GM13976 (cell line): ENCODE results near the gene PTCD3.
A peak's percentile ranks its signal among the peaks of the same experiment; 100 is the strongest.

Experiments used
- DNase-seq: peaks from one replicate; pipeline ENCODE4 v3.0.0; 2012; ENCODE audit warnings: low spot score
- in situ Hi-C: fragments of 300-500 bp; cut with MboI; formaldehyde crosslinking; loops from one replicate; pipeline ENCODE4 v1.12.0; 2022; ENCODE audit warnings: low sequenced_read_pairs, mixed read lengths, inconsistent platforms; ENCODE audit not compliant: unreplicated experiment
- TF ChIP-seq, protein P1 (sequence below): IDR thresholded peaks from 2 replicates; pipeline ENCODE4 v1.5.1; 2012; ENCODE audit warnings: borderline replicate concordance, mild to moderate bottlenecking; ENCODE audit not compliant: insufficient read depth; ENCODE audit errors: extremely low read depth, missing control alignments, control extremely low read depth

The PTCD3 gene

DNA sequence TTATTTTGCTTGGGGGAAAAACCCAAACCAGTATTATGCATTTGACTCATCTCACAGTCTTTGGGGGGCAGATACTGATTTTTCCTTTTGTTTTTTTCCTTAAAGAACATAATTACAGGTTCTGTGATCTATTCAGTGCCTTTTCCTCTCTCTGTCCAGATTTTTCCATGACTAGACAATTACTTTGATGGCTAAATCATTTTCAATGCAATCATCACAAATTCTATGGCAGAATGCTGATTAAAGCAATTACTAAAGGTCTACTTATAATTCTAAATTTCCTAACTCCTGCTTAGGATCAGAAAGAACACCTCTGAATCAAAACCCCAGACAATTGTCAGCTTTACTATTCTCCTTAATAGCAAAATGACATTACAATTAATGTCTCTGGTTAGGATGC is 39.1 kb upstream of the PTCD3 start:
- DNase-seq, result no peak
- in situ Hi-C loops, result no loop called here
- TF ChIP-seq, protein P1, sequence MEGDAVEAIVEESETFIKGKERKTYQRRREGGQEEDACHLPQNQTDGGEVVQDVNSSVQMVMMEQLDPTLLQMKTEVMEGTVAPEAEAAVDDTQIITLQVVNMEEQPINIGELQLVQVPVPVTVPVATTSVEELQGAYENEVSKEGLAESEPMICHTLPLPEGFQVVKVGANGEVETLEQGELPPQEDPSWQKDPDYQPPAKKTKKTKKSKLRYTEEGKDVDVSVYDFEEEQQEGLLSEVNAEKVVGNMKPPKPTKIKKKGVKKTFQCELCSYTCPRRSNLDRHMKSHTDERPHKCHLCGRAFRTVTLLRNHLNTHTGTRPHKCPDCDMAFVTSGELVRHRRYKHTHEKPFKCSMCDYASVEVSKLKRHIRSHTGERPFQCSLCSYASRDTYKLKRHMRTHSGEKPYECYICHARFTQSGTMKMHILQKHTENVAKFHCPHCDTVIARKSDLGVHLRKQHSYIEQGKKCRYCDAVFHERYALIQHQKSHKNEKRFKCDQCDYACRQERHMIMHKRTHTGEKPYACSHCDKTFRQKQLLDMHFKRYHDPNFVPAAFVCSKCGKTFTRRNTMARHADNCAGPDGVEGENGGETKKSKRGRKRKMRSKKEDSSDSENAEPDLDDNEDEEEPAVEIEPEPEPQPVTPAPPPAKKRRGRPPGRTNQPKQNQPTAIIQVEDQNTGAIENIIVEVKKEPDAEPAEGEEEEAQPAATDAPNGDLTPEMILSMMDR, result no peak

DNA sequence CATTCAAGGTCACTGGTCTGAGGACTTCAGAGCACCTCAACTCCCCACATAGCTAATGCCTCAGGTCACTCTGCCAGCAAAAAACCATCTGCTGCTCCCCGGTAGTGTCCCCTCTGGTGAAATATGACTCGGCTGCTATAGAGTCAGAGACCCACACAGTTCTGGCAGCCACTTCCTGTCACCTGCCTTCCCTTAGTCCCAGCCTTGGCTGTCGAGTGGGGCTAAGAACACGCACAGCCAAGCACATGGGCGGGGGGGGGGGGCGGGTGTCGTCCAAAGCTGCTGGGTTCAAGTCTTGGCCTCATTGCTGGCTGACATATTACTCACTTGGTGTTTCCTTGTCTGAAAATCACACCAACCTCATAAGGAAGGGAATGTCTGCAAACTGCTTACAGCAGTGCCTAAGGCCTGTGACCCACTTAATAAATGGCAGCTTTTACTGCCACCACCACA is 37.9 kb upstream of the PTCD3 start:
- in situ Hi-C loops, result no loop called here
- DNase-seq, result peak; percentile 61
- TF ChIP-seq, protein P1, result no peak

DNA sequence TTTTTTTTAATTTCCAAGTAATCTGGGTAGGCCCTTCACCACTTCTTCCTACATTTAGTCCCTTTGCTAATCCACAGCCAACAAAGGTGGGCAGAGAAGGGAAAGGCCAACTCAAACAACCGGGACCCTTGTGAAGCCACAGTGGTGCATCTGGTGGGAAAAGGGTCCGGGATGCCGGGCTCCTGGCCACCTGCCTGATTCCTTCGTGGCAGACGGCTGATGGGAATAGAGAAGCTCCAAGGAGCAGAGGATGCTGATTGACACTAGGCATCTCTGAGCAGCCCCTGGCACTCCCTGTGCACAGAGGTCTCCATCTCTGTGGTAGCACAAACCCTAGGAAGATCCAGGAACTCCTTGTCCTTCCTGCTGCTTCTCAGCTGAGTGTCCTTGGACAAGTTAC is 37.4 kb upstream of the PTCD3 start:
- TF ChIP-seq, protein P1, result no peak
- in situ Hi-C loops, result no loop called here
- no peak for DNase-seq

DNA sequence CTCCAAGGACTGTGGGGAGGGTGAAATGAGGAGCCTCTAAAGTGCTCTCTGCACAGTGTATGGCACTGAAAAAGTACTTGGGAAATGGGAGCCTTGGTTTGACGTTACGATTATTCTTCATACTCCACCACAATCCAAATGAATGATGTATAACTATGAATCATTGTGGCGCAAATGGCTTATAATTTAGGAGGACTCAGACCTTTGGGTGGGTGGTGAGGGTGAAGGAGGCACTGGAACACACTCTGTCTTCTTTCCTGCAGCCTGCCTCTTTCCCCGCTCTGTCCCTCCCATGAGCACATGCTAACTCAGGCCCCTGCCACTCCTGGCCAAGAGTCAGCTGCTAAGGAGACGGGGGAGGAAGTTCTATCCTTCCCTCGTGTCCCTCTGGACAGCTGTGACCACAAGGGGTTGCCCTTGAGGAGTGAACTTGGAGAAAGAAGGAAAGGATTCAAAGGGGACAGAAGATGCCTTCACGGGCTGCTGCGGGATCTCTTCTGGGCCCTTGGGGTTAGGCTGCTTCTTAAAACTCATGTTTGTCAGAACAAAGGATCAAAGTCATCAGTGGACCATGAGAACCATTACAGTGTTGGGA is 36.8 kb upstream of the PTCD3 start:
- TF ChIP-seq, protein P1, result no peak
- in situ Hi-C loops, result no loop called here
- DNase-seq, result no peak

DNA sequence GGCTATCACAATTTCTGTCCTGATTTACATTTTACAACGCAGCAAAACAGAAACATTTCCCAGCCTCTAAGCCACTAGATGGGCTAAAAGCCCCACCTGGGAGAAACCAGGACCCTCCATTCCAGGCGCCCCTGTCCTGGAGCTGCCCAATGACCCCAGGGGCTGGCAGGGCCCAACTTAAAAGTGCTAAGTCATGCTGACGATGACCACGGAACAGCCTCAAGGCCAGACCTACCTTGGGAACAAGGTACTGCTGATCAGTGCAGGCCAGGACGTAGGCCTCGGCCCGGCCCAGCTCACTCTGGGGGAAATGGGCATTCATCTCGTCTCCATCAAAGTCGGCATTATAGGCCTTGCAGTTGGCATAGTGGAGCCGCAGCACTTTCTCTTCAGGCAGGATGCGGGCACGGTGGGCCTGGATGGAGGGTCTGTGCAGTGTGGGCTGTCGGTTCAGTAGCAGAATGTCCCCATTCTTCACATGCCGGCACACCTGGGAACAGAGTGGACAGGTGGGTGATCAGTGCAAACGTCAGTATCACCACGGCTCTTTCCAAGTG is 36.2 kb upstream of the PTCD3 start:
- DNase-seq, result no peak
- in situ Hi-C loops, result no loop called here
- TF ChIP-seq, protein P1, result no peak

DNA sequence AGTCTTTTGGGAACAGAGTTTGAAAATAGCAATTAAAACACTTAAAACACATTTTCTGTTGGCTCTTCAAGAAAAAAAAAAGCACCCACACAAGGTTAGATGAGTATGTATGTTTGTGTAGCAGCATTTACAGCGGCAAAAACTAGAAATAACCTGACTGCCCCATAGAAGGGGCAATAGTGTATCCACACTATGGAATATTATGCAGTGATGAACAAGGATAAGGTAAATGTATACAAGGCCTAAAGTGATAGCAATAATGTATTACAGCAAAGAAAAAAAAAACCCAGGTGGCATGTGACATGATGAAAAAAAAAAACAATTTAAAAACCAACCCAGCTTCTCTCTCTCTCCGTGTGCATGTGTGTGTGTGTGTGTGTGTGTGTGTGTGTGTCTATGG is 35.2 kb upstream of the PTCD3 start:
- TF ChIP-seq, protein P1, result no peak
- in situ Hi-C loops, result no loop called here
- no peak for DNase-seq
